Stimulated activated CD4-positive, alpha-beta T cell treated with anti-CD3 and anti-CD28 coated beads, Interleukin-1b, Interleukin-23, amount 100 ng/mL, for 24 hours (primary cell): ENCODE measurements around the gene AADAC.
"Not testable (repeated sequence)": the region's sequence is repeated elsewhere in the genome, so short reads cannot be mapped to it uniquely, and the experiment has no call there.

ENCODE experiments used
- DNase-seq, 4 experiments: peaks; one replicate each; pipeline ENCODE4 v3.0.0-alpha.2; 2020; ENCODE audit warnings: low read depth in 4 of 4, low spot score in 1 of 4

The AADAC gene

DNA sequence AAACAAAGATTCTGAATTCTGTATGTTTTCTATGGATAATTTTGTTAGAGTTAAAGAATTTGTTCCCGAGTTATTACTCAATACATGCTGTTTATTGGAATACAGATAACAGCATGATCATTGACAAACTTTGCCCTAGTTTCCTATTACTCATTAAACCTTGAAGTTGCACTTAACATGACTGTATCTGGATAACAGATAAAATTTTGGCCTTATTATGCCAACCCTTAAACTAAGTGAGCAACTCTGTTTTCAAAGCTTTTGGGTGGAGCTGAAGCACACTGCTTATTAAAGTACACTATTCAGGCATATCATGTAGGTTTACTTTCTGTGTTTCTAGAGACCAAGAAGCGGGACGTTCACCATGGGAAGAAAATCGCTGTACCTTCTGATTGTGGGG lies at the start of gene AADAC:
TSS of gene AADAC (plus strand) at position 318 of the 400 bp plus-strand sequence. CDS start at position 365, 47 bp downstream.
- DNase-seq: no peak

DNA sequence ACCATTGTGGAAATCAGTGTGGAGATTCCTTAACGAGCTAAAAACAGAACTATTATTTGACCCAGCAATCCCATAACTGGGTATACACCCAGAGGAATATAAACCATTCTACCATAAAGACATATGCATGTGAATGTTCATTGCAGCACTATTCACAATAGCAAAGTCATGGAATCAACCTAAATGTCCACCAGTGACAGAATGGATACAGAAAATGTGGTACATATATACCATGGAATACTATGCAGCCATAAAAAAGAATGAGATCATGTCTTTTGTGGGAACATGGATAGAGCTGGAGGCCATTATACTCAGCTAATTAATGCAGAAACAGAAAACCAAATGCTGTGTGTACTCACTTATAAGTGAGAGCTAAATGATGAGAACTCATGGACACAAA lies 49.2 kb upstream of the AADAC start:
- not testable (repeated sequence) for DNase-seq

GRCh38 chr3:151765685-151766084 lies 48.2 kb upstream of the AADAC start:
- no peak for DNase-seq

DNA sequence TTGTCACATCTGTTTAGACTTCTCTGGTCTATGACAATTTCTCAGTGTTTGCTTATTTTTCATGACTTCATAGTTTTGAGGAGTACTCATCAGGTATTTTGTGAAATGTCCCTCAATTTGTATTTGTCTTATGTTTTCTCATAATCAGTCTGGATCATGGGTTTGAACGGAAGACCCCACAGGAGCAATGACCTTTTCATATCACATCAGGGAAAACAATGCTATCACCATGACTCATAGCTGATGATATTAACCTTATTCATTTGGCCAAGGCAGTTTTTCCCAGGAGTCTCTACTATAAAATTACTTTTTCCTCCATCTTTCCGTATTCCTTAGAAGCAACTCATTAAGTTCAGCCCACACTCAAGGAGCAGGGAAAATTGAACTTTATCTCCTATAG lies 47.5 kb upstream of the AADAC start:
- DNase-seq: no peak

DNA sequence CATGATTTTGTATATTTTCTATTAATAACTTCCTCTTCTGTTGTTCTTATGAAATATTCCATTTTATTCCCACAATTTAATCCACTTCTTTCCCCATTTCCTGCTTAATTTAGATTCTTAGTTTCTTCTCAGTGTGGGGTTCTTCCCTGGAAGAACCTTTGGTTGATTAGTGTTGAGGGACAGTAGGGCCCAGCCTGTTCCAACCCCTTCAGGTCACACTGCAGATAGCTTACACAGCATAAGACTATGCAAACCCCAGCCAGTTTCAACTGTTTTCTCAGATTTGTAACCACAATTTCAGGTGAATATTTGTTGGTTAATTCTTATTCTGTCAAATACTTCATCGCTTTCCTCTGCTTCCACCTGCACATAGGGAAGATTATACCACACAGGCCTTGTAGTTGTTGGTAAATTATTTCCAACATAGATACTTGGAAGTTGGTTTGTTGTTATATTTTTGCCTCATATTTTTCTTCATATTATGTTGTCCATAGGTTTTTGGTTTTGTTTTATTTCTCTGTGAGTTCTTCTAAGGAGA lies 45.5 kb upstream of the AADAC start:
- no peak for DNase-seq

DNA sequence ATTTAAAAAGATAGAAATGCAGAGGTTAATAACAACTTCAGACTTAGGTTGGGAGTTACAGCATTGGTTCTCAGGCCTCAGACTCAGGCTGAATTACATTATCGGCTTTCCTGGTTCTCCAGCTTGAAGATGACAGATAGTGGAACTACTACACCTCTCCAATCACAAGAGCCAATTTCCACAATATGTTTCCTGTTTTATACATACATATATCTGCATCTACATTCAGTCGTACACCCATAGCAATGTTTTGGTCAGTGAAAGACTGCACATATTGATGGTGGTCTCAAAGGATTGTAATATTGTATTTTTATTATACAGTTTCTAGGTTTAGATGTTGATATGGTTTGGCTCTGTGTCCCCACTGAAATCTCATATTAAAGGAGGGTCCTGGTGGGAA lies 44.7 kb upstream of the AADAC start:
- no peak for DNase-seq

GRCh38 chr3:151770956-151771355 lies 43.0 kb upstream of the AADAC start:
- DNase-seq: no peak

DNA sequence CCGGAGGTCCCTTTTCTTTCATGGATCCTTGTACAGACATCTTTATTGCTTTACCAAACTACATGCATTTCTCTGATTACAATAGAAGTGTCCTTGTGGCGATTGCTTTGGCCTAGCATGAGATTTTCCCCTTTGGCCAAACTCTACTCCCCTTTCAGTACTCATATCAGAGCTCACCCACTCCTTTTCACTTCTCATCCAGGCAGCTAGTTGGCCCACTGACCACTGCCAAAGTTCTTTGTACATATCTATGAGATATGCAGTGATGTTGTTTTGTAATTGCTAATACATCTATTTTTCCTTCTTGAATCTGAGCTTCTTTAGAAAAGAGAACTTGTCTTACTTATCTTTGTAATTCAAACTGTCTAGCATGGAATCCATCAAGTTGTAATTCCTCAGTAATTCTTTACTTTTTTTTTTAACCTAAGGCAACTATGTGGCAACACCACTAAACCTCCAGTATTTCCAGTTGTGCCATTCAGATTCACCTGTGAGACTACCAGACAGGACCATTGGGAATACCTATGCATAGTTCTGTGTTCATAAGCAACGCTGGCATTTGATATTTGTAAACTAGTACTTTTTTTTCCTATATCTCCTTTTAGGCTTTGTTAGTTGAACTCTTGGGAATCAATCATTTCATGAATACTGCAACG lies 41.0 kb upstream of the AADAC start:
- DNase-seq: no peak

- DNase-seq: no peak
Measured at GRCh38 chr3:151774235-151774634, 39.7 kb upstream of the AADAC start.

DNA sequence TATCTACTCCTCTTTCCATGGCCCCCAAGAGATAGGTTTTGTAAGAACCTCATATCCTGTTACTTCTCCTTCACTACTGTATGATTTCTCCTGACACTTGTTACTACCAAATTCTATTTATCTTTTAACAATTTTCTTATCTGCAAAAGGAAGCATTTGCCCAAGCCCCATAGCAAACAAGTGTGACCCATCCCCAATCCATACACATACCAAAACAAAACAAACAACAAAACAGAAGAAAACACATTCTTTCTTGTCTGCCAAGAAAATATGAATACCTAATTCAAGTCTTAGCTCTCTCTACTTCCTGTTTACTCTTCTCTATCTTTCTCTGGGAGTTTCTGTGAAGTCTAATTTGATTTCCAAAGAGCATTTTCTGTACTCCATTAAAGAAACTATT lies 39.0 kb upstream of the AADAC start:
- DNase-seq: no peak

- no peak for DNase-seq
Measured at GRCh38 chr3:151775314-151776258, 38.3 kb upstream of the AADAC start.

- DNase-seq: no peak
Measured at GRCh38 chr3:151776259-151776740, 37.6 kb upstream of the AADAC start.

- no peak for DNase-seq
Measured at GRCh38 chr3:151777880-151778279, 36.0 kb upstream of the AADAC start.

- no peak for DNase-seq
Measured at GRCh38 chr3:151787626-151788025, 26.3 kb upstream of the AADAC start.

DNA sequence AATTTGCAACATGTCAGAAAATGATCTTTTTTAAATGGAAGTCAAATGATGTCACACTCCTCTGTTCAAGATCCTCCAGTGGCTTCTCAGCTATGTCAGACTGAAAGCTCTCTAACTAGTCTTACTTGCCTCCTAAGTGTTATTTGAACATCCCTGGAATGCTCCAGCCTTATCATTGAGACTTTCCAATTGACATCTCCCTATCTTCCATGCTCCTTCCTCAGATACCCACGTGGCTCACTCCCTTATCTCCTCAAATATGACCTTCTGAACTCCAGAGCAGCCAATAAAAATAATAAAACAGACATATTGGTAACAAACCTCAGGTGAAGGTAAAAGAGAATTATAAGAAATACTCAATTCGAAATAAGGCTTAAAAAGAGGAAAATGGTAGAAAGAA lies 25.5 kb upstream of the AADAC start:
- no peak for DNase-seq

- no peak for DNase-seq
Measured at GRCh38 chr3:151789853-151790463, 24.0 kb upstream of the AADAC start.

DNA sequence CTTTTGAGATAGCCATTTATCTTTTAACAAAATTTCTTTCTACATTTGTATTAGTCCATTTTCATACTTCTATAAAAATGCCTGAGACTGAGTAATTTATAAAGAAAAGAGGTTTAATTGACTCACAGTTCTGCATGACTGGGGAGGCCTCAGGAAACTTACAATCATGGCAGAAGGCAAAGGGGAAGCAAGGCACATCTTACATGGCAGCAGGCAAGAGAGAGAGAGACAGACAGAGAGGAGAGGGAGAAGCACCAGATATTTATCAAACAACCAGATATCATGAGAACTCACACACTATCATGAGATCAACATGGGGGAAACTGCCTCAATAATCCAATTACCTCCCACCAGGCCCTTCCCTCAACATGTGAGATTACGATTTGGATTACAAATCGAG lies 23.2 kb upstream of the AADAC start:
- DNase-seq: not testable (repeated sequence)

DNA sequence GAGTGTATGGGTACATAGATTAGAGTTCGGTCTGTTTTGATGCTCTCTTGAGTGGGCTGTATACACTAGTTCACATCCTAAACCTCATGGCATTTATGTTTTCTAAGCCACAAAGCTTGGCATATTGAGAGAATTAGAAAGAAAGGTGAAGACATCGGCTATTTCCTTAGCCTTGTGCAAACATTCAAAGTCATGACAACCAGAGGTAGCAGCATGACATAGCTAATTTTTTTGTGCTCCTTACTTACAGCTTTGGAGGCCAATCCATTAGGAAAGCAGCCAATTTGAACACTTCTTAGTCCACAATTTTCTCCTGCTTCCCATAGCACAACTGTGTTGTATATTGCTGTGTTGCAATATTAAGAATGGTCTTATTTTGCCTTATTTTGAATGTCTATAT lies 21.5 kb upstream of the AADAC start:
- DNase-seq: no peak

DNA sequence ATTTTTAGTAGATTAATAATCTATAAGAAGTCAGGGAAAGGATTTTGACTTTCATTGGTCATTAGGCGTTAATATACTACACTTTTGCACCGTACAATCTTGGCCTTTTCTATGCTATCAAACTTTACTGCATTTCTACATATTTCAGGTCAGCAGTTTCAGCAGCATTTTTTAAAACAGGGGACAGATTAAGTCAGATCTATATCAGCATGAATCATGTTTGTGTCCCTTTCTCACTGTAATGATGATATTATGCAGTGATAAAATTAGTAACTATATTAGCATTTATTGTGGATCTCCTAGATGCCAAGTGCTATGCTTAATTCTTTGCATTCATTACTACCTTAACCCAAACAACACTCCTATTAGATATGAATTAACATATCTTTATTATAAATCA lies 20.3 kb upstream of the AADAC start:
- DNase-seq: no peak

- no peak for DNase-seq
Measured at GRCh38 chr3:151794080-151794479, 19.8 kb upstream of the AADAC start.

DNA sequence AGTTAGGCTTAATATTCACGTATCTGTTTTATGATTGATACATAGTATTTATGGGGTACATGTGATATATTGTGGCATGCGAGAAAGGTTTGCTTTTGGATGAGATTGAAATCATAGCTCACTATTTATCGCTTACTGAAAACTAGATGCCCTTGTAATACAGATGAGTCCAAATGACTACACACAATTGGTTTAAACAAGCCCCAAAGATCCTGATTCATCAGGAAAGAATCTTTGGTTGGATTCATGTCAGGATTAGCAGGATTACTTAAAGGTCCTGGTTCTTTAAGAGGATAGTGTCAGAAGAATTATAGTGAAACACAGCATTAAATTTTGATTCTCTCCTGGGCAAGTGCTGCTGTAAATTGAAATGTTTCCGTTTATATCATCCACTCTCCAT lies 18.6 kb upstream of the AADAC start:
- DNase-seq: no peak
